Neuronal stem cell (in vitro differentiated cells): Measurements from ENCODE around the gene POP4.

Experiments
- DNase-seq: peaks from one replicate; pipeline ENCODE4 v3.0.0-alpha.2; 2013; ENCODE audit warnings: low spot score
- H2AFZ ChIP-seq: one replicate; pipeline ENCODE4 v1.6.1; 2013; ENCODE audit warnings: mild to moderate bottlenecking, low read length, inconsistent platforms
- H2AK5ac ChIP-seq: 2 replicates; pipeline ENCODE4 v1.6.1; 2013; ENCODE audit warnings: low read depth, mild to moderate bottlenecking, inconsistent platforms, low read length, moderate library complexity, mixed read lengths
- H2BK120ac ChIP-seq: 2 replicates; pipeline ENCODE4 v1.6.1; 2013; ENCODE audit warnings: low read depth, mild to moderate bottlenecking, inconsistent platforms, low read length, moderate library complexity, mixed read lengths
- H2BK12ac ChIP-seq: one replicate; pipeline ENCODE4 v1.6.1; 2013; ENCODE audit warnings: low read length, inconsistent platforms
- H2BK15ac ChIP-seq: 2 replicates; pipeline ENCODE4 v1.6.1; 2013; ENCODE audit warnings: mild to moderate bottlenecking, low read length, inconsistent platforms, mixed read lengths
- H2BK5ac ChIP-seq: one replicate; pipeline ENCODE4 v1.6.1; 2013; ENCODE audit warnings: inconsistent platforms, mild to moderate bottlenecking, low read length, moderate library complexity
- H3K14ac ChIP-seq: one replicate; pipeline ENCODE4 v1.6.1; 2013; ENCODE audit warnings: low read length, inconsistent platforms
- H3K18ac ChIP-seq: 2 replicates; pipeline ENCODE4 v1.6.1; 2013; ENCODE audit warnings: low read length, inconsistent platforms
- H3K23ac ChIP-seq: 2 replicates; pipeline ENCODE4 v1.6.1; 2013; ENCODE audit warnings: low read depth, mild to moderate bottlenecking, mixed read lengths, low read length, inconsistent platforms; ENCODE audit not compliant: poor library complexity
- H3K27ac ChIP-seq: replicated peaks from 3 replicates; pipeline ENCODE4 v1.5.1; 2013; ENCODE audit warnings: low read length, inconsistent platforms
- H3K27me3 ChIP-seq, 3 experiments: 2 replicates each; pipeline ENCODE4 v1.6.1; 2013; ENCODE audit warnings: low read length in 3 of 3, mild to moderate bottlenecking in 2 of 3, inconsistent platforms in 1 of 3, low read depth in 1 of 3, mixed read lengths in 1 of 3, moderate library complexity in 1 of 3; ENCODE audit not compliant: control insufficient read depth in 3 of 3, insufficient read depth in 3 of 3
- H3K36me3 ChIP-seq, 2 donors: replicated peaks in 1 of 2; 2 replicates each; pipeline ENCODE4 v1.6.1; 2013; ENCODE audit warnings: low read length in 2 of 2; ENCODE audit not compliant: control insufficient read depth in 2 of 2, insufficient read depth in 2 of 2
- H3K4ac ChIP-seq: 2 replicates; pipeline ENCODE4 v1.6.1; 2013; ENCODE audit warnings: inconsistent platforms, mild to moderate bottlenecking, low read length, moderate library complexity
- H3K4me1 ChIP-seq, 2 donors: 1 replicate in 1 of 2; 2 replicates in 1 of 2; pipeline ENCODE4 v1.6.1; 2013; ENCODE audit warnings: low read length in 2 of 2, low read depth in 1 of 2; ENCODE audit not compliant: control insufficient read depth in 2 of 2, insufficient read depth in 1 of 2
- H3K4me2 ChIP-seq: one replicate; pipeline ENCODE4 v1.6.1; 2013; ENCODE audit warnings: mild to moderate bottlenecking, low read length, inconsistent platforms; ENCODE audit not compliant: insufficient read depth, poor library complexity, severe bottlenecking
- H3K4me3 ChIP-seq, 2 donors: 2 replicates each; pipeline ENCODE4 v1.5.1; 2013; ENCODE audit warnings: low read length in 2 of 2, mild to moderate bottlenecking in 2 of 2, inconsistent platforms in 1 of 2, moderate library complexity in 1 of 2
- H3K79me1 ChIP-seq: one replicate; pipeline ENCODE4 v1.6.1; 2013; ENCODE audit warnings: low read depth, mild to moderate bottlenecking, inconsistent platforms, low read length, moderate library complexity
- H3K9ac ChIP-seq: one replicate; pipeline ENCODE4 v1.6.1; 2013; ENCODE audit warnings: mild to moderate bottlenecking, low read depth, low read length, inconsistent platforms; ENCODE audit not compliant: poor library complexity
- H3K9me3 ChIP-seq, 2 donors: replicated peaks in 1 of 2; 2 replicates each; pipeline versions ENCODE3 to v1.6.1; 2013; ENCODE audit warnings: low read length in 2 of 2, mild to moderate bottlenecking in 2 of 2, inconsistent platforms in 1 of 2, low read depth in 1 of 2, mixed read lengths in 1 of 2, moderate library complexity in 1 of 2; ENCODE audit not compliant: control insufficient read depth in 2 of 2, insufficient read depth in 1 of 2
- H4K8ac ChIP-seq: one replicate; pipeline ENCODE4 v1.6.1; 2013; ENCODE audit warnings: low read depth, mild to moderate bottlenecking, inconsistent platforms, low read length, moderate library complexity
- H4K91ac ChIP-seq: one replicate; pipeline ENCODE4 v1.6.1; 2013; ENCODE audit warnings: low read length, low read depth, mild to moderate bottlenecking, inconsistent platforms; ENCODE audit not compliant: poor library complexity
- WGBS, 2 donors: extraction: QIAGEN DNeasy Blood & Tissue Kit; methylation state at CpG; one replicate each; pipeline ENCODE4 v1.1.7; 2013; ENCODE audit warnings: missing lambda C conversion rate in 2 of 2, mixed read lengths in 1 of 2; ENCODE audit not compliant: insufficient read length in 2 of 2, insufficient replicate concordance in 1 of 2; ENCODE audit errors: extremely low coverage in 2 of 2; 5-methylcytosine and 5-hydroxymethylcytosine counted together

Gene POP4

GRCh38 chr19:29634423-29635130 lies 28.5 kb downstream of the POP4 start:
- Histone ChIP-seq H3K9ac (no peak overlapping the region), H3K4me1 (peaks cover 0 to 2% of the 10 kb centered on the region in 2 donors), H2AFZ (no peak overlapping the region), H3K9me3 (no peaks in the 10 kb centered on the region), H2BK12ac (no peak overlapping the region), H3K36me3 (no peaks in the 10 kb centered on the region), H3K4me2 (no peak overlapping the region), H3K4ac (no peak overlapping the region), H3K14ac (no peak overlapping the region), H3K23ac (no peak overlapping the region), H4K8ac (no peak overlapping the region), H4K91ac (no peak overlapping the region), H3K79me1 (no peaks in the 10 kb centered on the region), H2AK5ac (no peak overlapping the region), H3K27me3 (peaks cover 0 to 12% (median 0%) of the 10 kb centered on the region in 3 experiments), H2BK120ac (no peak overlapping the region), H2BK5ac (peak overlapping the region; percentile 45), H3K27ac (no peak overlapping the region), H2BK15ac (no peak overlapping the region), H3K18ac (no peak overlapping the region), H3K4me3 (no peak overlapping the region)
- no peak for DNase-seq
- WGBS, 2 donors, result no CpG with 5 or more reads among the region's 6 CpGs

- Histone ChIP-seq H3K79me1 (no peaks in the 10 kb centered on the region), H2BK12ac (no peak overlapping the region), H3K4me1 (peaks cover 0 to 2% of the 10 kb centered on the region in 2 donors), H3K27me3 (peaks cover 0 to 17% (median 0%) of the 10 kb centered on the region in 3 experiments), H3K4me2 (no peak overlapping the region), H2AK5ac (no peak overlapping the region), H3K36me3 (no peaks in the 10 kb centered on the region), H3K4ac (no peak overlapping the region), H3K18ac (no peak overlapping the region), H3K9ac (no peak overlapping the region), H2AFZ (no peak overlapping the region), H2BK5ac (no peak overlapping the region), H3K23ac (no peak overlapping the region), H3K27ac (no peak overlapping the region), H3K9me3 (no peaks in the 10 kb centered on the region), H3K4me3 (no peak overlapping the region), H3K14ac (no peak overlapping the region), H2BK120ac (no peak overlapping the region), H4K91ac (no peak overlapping the region), H4K8ac (no peak overlapping the region), H2BK15ac (no peak overlapping the region)
- no peak for DNase-seq
- no CpG with 5 or more reads among the region's 6 CpGs for WGBS, 2 donors
Observed at GRCh38 chr19:29635963-29636362, 29.9 kb downstream of the POP4 start.

GRCh38 chr19:29636553-29637360 lies 30.7 kb downstream of the POP4 start:
- WGBS, 2 donors, result no CpG with 5 or more reads among the region's 12 CpGs
- Histone ChIP-seq H3K27me3 (peaks cover 0 to 17% (median 0%) of the 10 kb centered on the region in 3 experiments), H3K4me3 (no peak overlapping the region), H2BK5ac (no peak overlapping the region), H3K9me3 (no peaks in the 10 kb centered on the region), H3K79me1 (no peaks in the 10 kb centered on the region), H3K4me2 (no peak overlapping the region), H4K8ac (no peak overlapping the region), H2AFZ (no peak overlapping the region), H3K9ac (no peak overlapping the region), H2BK15ac (no peak overlapping the region), H3K14ac (no peak overlapping the region), H3K27ac (no peak overlapping the region), H3K4me1 (peaks cover 0 to 2% of the 10 kb centered on the region in 2 donors), H2BK120ac (no peak overlapping the region), H3K36me3 (no peaks in the 10 kb centered on the region), H2AK5ac (no peak overlapping the region), H2BK12ac (no peak overlapping the region), H4K91ac (no peak overlapping the region), H3K4ac (peak overlapping the region; percentile 29), H3K23ac (no peak overlapping the region), H3K18ac (no peak overlapping the region)
- no peak for DNase-seq

GRCh38 chr19:29639086-29639485 lies 33.0 kb downstream of the POP4 start:
- no peak overlapping the region for H4K8ac ChIP-seq
- peaks cover 0 to 27% (median 0%) of the 10 kb centered on the region in 3 experiments for H3K27me3 ChIP-seq
- H3K14ac ChIP-seq, result no peak overlapping the region
- H3K4me3 ChIP-seq, result no peak overlapping the region
- no peaks in the 10 kb centered on the region for H3K36me3 ChIP-seq
- H2AK5ac ChIP-seq, result no peak overlapping the region
- WGBS, 2 donors, result no CpG with 5 or more reads among the region's 8 CpGs
- no peak overlapping the region for H3K9ac ChIP-seq
- H3K23ac ChIP-seq, result no peak overlapping the region
- H2AFZ ChIP-seq, result no peak overlapping the region
- no peak overlapping the region for H2BK12ac ChIP-seq
- no peak overlapping the region for H2BK15ac ChIP-seq
- H3K18ac ChIP-seq, result no peak overlapping the region
- H2BK120ac ChIP-seq, result no peak overlapping the region
- no peak overlapping the region for H3K4me2 ChIP-seq
- no peak overlapping the region for H4K91ac ChIP-seq
- no peak overlapping the region for H2BK5ac ChIP-seq
- no peak overlapping the region for H3K4ac ChIP-seq
- no peaks in the 10 kb centered on the region for H3K9me3 ChIP-seq
- no peak overlapping the region for H3K27ac ChIP-seq
- H3K4me1 ChIP-seq, result peaks cover 0 to 2% of the 10 kb centered on the region in 2 donors
- DNase-seq, result no peak
- no peaks in the 10 kb centered on the region for H3K79me1 ChIP-seq
